GM19328 (cell line): ENCODE results near the gene FHOD3.

Source experiments
- ATAC-seq: cut with Tn5 transposase; IDR thresholded peaks from one replicate; pipeline ENCODE4 v1.9.1; 2021; ENCODE audit warnings: mild to moderate bottlenecking, moderate library complexity; ENCODE audit not compliant: unreplicated experiment

The FHOD3 gene

DNA sequence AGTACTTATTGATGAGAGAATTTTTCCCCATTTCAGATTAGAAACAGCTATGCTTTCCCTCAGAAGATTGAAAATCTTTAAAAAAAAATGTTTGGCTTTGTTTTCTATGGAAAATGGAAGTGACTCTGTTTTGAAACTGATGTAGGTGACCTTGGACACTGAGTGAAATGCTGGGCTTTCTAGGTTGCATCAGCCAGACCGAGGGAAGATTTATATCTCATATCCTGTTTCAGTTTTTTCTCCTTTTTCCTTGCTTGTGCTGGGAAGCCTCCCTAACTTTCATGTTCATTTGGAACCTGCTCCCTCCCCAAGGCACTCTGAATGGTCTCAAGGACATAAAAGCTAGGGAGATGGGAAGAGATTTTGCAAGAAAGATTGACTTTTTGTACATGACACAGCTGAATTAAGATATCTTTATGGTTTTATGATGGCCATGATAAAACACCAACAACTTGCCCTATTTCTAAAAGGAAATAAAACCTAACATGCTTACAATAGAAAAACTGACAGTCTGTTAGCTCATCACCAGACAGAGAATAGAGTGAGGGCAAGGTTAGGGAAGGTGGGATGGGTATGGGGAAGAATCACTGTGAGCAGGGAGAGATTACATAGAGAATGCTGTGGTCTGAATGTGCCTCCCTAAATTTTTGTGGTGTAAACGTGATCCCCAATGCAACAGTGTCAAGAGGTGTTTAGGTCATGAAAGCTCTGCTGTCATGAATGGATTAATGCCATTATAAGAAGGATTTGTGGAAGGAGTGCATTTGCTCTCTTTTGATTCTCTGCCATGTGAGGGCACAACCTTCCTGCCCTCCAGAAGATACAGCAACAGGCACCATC, 281.6 kb downstream of the FHOD3 start:
- ATAC-seq, result no peak

DNA sequence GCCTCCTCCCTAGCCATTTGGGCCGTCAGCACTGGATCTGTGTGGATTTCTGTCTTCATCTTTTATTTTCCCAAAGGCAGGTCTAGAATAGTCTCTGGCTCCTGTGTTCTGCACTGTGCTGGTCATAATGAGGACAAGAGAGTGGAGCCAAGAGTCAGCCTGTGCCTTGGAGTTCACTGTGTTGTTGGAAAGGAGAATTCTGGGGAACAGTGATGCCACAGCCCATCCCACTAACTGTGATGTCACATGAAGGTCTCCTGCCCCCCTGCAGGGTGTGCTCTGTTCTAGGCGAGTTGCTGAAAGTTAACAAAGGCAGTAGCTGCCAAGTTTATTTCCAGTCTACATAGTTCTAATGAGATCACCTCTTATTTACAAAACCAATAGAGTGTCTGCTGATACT, 282.8 kb downstream of the FHOD3 start:
- no peak for ATAC-seq

DNA sequence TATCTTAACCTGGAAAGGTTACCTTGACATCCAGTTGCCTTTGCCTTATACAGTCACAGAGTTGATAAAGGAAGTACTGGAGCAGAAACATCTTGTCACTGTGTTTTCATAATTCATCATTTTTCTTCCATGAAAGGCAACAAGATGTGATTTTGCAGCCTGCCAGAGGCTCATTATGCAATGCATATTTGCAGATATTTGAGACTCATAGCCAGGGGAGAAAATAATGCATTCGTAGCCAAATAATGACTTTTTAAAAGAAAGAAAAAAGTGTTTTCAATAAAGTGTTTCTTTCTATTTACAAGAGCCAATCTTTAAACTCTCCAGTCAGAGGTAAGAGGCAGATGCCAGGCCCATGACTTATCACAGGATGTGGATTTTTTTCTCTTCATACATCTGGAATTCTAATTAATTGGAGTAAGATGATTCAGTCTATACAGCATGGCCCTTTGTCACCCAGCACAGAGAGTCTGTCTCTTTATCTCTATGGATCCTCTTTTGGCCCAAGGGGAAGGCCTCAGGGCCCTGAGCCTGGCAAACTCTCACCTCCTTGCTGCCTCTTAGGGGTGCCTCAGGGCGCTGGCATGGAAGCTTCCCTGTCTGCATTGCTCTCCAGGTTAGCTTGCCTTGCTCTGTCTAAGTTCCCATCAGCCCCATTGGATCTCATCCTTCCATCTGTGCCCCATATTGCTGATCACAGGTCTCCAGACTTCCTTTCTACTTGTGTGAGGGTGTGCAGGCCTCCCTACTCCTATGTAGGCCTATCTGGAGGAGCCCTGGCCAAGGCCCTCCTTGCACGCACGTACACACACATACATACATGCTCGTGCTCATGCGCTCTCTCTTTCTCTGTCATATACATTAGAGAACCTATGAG, 283.6 kb downstream of the FHOD3 start:
- ATAC-seq, result no peak

DNA sequence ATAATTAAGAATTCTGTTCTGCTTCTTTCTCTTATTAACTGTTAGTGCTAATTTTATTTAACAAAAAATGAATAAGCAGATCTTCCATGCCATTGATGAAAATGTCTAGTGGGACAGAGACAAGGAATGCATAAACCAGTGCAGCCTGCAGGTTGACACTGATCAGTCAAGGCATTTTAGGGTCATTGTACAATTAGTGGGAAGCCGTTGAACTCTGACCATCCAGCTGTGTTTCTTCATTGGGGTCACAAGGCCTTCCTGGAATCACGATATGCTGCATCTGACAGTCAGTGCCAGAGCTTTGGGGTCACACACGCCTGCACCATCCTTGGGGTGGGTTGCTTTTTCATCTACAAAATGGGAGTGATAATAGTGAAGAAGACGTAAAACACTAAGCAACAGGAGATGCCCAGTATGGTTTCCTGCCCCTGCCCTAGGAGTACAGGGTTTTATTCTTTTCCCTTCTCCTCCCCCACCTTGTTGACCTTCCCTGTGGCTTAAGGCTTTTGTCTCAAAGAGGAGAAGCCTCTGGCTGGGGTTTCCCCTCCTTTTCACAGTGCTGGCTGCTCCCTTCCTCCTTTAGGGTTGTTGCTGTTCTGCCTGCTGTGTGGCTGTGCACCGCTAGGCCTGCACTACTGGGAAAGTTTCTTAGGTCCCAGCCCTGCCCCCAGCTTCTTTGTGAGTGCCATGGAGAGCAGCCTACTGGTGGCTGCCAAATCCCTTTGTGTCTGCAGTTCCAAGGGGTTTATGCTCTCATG, 285.7 kb downstream of the FHOD3 start:
- ATAC-seq, result no peak

DNA sequence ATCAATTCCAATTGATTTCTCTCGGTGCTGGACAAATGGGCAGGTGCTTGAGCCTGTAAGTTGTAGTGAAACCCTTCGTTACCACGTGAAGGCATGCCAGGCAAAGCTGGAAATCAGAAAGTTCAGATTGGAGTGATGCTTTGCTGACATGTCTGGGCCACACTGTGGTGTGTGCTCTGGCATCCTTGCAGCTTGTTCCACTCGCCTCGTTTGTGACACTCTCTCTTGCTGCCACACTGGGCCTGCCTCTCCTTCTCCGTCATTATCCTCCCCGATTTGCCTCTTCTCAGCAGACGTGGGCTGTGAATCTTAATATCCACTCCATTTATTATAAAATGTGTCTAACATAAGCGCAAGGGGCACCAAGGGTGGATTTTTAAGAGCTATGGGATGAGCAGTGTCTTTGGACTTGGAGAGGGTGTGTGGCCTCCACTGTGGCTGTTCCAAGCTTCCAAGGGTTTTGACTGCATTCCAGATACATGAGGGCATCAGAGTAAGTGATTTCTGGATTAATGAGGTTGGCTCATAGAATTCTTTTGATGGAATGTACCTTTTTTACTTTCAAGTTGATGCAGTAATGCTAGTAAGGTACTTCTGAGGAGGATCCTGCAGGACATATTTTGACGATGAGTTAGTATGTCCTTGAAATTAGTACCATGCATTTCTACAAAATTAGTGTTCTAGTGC, 292.5 kb downstream of the FHOD3 start:
- no peak for ATAC-seq

DNA sequence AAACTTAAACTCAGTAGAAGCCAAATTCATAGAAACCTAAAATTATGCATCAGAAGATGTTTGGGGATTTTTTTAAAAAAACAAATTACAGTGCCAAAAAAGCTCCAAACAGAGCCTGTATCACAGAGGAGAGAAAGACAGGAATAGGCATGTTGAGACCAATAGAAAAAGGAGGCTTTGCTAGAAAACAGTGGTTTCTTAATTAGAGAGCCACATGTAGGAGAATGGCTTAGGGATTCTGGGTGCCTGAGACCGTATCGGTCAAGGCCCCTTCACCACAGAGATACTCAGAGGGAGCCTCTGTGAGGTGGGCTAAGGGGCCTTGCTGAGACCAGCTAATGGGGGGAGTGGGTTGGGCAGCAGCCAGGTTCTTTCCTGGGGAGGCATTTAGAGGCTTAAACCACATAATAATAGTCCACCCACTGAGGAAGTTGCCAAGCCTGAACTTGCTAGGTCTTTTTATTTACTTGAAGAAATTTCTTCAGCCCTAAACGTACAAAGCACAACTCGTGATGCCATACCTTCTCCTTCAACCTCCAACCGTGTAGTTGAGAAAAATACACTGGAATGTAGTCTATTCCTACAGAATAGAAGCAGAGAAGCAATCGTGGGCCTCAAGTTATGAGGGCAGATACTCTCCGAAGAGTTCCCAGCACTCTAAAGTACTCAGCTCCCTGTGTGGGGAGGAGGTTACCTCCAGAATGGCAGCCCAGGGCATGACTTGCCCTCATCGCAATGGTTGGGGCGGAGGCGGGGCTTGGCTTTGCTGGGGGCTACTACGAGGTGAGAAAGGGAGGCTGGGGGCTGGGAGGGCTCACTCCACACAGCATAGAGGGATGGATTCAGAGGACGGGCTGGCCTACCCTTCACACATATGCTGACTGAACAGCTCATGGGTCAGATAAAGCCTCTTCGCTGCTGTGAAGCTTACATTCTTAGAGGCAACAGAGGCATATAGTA, 293.4 kb downstream of the FHOD3 start:
- no peak for ATAC-seq

DNA sequence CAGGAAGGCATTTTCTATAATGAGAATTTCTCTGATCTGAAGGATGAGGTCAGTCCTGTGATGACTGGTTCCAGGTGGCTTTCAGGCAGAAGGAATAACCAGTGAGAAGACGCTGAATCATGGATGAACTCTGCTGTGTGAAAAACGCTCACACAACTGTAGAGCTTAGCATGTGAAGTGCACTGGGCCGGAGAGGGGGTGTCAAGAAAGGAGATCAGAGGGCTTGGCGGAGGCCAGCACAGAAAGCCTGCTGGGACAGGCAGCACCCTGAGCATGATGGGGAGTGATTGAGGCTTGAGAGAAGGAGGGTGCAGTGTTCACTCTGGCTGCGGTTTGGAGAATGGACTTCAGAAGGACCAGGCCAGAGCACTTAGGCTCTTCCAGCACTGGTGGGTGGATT, 294.8 kb downstream of the FHOD3 start:
- no peak for ATAC-seq

DNA sequence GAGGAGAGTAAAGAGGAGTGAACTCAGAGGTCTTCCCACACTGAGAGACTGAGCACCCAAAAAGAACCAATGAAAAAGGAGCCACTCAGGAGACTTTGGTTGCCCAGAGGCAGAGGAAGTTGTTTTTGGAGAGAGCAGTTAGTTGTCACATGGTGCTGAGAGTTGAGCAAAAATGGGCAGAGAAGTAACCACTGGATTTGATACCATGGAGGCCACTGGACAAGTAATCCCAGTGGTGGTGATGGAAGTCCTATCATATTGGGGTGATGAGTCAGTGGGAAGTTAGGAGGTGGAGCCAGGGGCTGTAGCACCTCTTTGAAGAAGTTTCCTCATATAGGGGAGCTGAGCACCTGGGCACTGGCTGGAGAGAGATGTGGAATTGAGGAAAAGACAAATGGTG, 295.5 kb downstream of the FHOD3 start:
- ATAC-seq, result no peak

DNA sequence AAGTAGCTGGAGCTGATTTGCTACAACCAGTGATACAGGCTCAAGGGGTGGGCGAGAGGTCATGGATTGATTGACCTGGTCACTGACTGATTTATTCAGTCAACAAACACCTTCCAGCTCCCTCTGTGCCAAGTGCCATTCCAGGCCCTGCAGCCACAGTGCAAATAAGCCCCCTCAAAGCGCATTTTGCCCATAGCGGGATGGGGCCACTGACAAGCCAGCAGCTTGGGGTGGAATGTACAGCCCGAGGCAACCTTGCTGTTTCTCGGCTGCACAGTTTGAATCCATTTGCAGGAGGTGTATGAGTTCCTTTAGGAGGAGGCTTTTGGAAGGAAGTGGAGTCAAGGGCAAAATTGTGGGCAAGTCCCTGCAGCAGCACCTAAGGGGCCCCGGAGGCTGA, 296.1 kb downstream of the FHOD3 start:
- ATAC-seq, result no peak

DNA sequence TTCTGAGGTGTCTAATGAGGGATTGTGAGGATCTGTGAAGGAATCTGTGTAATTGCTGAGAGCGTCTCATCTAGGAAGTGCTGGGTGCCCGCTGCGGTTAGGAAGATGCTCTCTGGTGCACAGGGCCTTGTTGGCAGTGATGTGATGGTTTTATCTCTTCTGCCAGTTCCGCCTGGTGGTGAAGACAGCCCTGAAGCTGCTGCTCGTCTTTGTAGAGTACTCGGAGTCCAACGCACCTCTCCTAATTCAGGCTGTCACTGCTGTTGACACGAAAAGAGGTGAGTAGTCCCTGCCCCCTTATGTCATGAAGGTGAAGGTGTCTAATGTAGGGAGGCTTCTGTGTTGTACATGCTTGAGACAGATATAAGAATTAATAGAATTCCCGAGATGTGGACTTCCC, 297.1 kb downstream of the FHOD3 start:
- ATAC-seq, result no peak

DNA sequence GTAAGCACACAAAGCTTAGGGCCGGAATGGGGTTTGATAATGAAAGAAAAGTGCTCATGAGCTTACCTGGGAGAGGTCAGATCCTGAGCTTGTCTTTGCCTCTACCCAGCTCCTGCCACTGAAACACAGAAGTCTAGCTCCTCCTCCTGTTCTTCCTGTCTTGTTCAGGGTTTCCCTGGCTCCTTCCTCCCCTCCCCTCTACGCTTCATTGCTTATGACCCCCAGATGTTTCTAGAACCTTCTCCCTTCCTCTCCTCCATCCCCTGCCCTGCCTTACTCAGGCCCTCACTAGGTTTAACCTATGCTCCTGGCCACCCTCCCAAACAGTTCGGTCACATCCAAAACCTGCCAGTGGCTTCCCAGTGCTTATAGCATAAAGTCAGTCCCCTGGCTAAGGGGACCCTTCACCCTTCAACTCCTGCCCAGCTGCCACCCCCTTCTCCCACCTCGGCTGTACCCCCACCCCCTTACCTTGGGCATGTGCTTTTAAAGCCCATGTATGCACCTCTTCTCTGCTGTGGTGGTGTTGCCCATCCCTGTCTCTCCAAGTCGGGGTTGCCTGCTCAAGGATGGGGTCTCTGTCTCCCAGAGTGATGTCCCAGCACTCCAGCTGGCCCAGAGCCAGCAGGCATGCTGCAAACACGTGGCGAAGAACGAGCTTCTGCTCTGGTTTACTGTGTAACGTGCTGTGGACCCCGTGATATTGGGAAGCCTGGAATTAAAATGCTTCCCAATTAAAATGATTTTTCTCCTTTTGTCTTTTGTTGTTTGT, 297.7 kb downstream of the FHOD3 start:
- ATAC-seq, result no peak

DNA sequence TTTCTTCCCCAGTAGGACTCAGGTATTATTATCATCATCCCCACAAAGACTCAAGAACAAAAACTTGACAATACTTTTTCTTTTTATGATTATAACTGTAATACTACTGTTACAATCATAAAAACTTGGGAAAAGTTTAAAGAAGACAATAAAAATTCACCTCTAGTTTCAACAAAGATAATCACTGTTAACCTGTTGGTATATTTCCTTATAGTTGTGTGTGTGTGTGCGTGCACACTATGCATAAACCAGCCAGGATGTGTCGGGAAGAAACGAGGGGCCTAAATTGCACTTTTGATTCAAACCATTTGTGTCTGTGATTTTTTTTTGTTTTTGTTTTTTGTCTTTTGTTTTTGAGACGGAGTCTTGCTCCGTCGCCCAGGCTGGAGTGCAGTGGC, 298.3 kb downstream of the FHOD3 start:
- no peak for ATAC-seq

DNA sequence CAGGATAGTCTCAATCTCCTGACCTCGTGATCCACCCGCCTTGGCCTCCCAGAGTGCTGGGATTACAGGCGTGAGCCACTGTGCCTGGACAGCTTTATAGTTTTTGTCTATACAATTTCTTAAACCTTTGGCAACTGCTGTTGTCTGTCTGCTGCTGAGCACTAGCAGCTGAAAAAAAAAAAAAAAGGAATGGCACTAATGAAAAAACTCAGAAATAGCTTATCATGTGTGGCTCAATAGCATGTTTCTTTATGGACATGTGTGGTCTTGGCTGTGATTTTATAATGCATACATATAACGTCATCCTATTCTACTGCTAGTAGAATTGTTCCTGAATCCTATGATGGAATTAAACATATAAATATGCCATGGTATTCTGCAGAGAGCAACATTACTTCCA, 300.1 kb downstream of the FHOD3 start:
- no peak for ATAC-seq

DNA sequence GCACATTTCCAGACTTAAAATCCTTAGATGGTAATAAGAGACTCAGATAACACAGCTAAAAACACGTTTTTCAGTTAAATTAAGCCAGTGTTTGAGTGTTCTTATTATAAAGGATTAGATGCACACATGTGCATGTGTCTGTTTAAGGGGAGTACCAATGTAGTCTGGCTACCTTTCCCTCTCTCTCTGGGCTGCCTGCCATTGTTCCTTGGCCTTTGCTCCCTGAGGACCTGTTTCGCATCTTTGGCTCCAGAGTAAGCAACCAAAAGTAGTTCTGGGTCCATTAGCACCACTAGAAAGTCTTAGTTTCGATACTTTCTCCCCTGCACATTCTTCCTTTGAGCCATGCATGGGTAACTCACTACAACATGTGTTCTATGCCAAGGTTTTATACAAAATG, 303.0 kb downstream of the FHOD3 start:
- no peak for ATAC-seq

DNA sequence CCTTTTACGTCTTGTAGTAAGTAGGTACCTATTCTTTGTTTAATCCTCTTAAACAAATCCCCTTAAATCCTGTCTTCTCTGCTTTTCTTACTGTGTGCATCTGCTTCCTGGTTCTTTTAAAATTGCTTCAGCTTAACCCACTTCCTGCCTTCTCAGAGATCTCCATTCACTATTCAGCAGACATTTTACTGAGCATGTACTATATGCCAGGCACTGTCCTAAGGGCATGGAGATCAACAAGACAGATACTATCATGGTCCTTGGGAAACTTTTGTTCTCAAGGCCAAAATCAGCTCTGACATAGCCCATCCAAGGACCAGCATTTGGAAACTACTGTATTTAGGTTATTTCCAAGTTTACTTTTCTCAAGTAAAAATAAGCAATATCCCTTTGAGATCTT, 303.8 kb downstream of the FHOD3 start:
- ATAC-seq, result no peak

DNA sequence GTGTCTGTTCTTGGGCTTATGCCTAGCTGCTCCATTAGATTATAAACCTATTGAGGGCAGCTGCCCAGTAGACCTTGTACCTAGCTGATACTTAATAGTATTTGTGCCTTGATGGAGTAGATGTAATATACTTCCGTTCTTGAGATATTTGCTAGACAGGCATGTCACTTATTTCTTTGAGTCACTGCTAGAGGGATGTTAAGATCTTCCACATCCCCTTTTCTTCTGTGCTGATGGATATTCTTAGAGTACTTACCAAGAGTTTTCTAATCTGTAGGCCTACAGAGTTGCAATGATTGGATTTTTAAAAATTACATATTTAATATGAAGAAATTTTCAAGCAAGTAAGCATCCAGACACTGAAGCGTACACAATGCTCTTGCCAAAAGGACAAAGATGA, 304.6 kb downstream of the FHOD3 start:
- no peak for ATAC-seq

DNA sequence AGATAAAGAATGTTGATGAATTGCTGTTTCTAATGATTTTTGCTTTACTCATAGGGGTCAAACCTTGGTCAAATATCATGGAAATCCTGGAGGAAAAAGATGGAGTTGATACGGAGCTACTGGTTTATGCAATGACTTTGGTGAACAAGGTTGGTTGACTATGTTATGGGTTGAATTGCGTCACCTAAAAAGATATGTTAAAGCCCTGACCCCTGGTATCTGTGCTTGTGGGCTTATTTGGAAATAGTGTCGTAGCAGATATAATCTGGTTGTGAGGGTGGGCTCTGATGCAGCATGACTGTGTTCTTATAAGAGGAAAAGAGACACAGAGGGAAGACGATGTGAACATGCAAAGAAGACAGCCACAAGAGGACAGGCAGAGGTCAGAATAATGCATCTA, 305.1 kb downstream of the FHOD3 start:
- ATAC-seq, result no peak

DNA sequence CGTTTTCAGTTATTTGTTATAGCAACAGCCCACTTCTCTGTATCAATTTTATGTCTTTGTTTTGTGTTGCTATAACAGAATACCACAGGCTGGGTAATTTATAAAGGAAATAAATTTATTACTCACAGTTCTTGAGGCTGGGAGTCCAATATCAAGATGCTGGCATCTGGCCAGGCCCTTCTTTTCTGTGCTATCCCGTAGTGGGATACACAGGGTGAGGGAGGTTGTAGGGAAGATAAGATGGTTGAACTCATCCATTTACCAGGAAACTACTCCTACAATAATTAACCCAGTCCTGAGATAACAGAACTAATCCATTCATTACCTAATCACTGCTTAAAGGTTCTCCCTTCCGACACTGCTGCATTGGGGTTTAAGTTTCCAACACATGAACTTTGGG, 310.6 kb downstream of the FHOD3 start:
- no peak for ATAC-seq

DNA sequence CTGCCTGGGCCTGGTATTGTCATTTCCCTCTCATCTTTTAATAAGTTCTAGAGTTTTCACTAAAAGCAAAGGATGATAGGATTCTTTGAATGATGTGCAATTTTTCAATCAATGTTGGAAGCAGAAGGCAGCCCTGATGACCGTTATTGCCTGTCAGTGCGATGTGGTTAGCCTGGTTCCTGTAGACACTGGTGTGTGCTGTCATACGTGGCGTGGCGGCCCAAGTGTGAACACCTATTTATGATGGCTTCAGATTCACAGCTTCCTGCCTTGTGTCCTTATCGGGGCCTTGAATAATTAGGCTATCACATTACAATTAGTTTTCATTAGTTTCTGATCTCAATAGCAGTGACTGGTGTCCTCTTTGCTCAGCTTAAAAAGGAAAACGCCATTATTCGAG, 312.7 kb downstream of the FHOD3 start:
- ATAC-seq, result no peak
